B cell (primary cell): Measurements from ENCODE around the gene CALN1. TPM values are rescaled to one million over a fixed set of nuclear protein-coding genes. Genes with fewer than 3 reads are reported as not detected.

Experiments
- ATAC-seq: fragments of 200-7000 bp; cut with Tn5 transposase; one replicate; pipeline ENCODE4 v1.10.0; 2021; ENCODE audit warnings: low read depth, mild to moderate bottlenecking, moderate number of reproducible peaks, moderate library complexity
- CTCF ChIA-PET: fragments of 350-600 bp; sonication (Branson Sonifier 250); formaldehyde crosslinking; loops from one replicate; lab custom pipeline; 2021; ENCODE audit warnings: antibody characterized with exemption, inconsistent platforms; lab: Charles Lee
- POLR2A ChIA-PET: fragments of 350-600 bp; sonication (Branson Sonifier 250); formaldehyde crosslinking; loops from one replicate; lab custom pipeline; 2021; ENCODE audit warnings: antibody characterized with exemption; lab: Charles Lee
- DNase-seq: peaks from one replicate; pipeline ENCODE4 v3.0.0; 2013
- H2AFZ ChIP-seq: 2 replicates; pipeline ENCODE4 v1.6.1; 2012; ENCODE audit warnings: mild to moderate bottlenecking, low read depth, low read length; ENCODE audit not compliant: insufficient read depth, poor library complexity, severe bottlenecking
- H3K27ac ChIP-seq, 2 donors: 1 replicate in 1 of 2; 2 replicates in 1 of 2; pipeline ENCODE4 v1.5.1; 2012 to 2013; ENCODE audit warnings: low read length in 2 of 2, mild to moderate bottlenecking in 2 of 2, moderate library complexity in 1 of 2
- H3K27me3 ChIP-seq, 4 experiments: fragments of 200-600 bp in 1 of 4; sonication (generic) in 1 of 4; replicated peaks in 1 of 4; 1 replicate in 2 of 4; 2 replicates in 2 of 4; pipeline versions ENCODE4 v1.6.1 to v1.7.0; 2013 to 2016; ENCODE audit warnings: low read length in 3 of 4, mild to moderate bottlenecking in 2 of 4, mixed read lengths in 1 of 4, moderate library complexity in 1 of 4; ENCODE audit not compliant: insufficient read depth in 4 of 4, control insufficient read depth in 3 of 4; ENCODE audit errors: control extremely low read depth in 1 of 4
- H3K36me3 ChIP-seq, 2 experiments: replicated peaks in 1 of 2; 1 replicate in 1 of 2; 2 replicates in 1 of 2; pipeline versions ENCODE4 v1.6.1 to v1.7.1; 2013; ENCODE audit warnings: low read length in 1 of 2; ENCODE audit not compliant: insufficient read depth in 2 of 2, control insufficient read depth in 1 of 2; ENCODE audit errors: control extremely low read depth in 1 of 2, extremely low read depth in 1 of 2
- H3K4me1 ChIP-seq, 2 donors: fragments of 200-600 bp in 1 of 2; sonication (generic) in 1 of 2; 1 replicate in 1 of 2; 2 replicates in 1 of 2; pipeline versions ENCODE4 v1.5.1 to v1.6.1; 2013 to 2017; ENCODE audit warnings: low read length in 2 of 2; ENCODE audit not compliant: control insufficient read depth in 2 of 2, insufficient read depth in 2 of 2
- H3K4me2 ChIP-seq: replicated peaks from 2 replicates; pipeline ENCODE3; 2012; ENCODE audit warnings: mild to moderate bottlenecking, low read depth, low read length; ENCODE audit not compliant: poor library complexity, severe bottlenecking
- H3K4me3 ChIP-seq, 5 experiments: fragments of 200-600 bp in 1 of 5; sonication (generic) in 1 of 5; 1 replicate in 3 of 5; 2 replicates in 2 of 5; pipeline versions ENCODE4 v1.5.1 to v1.7.0; 2011 to 2016; ENCODE audit warnings: low read length in 4 of 5, mild to moderate bottlenecking in 4 of 5, low read depth in 2 of 5, control low read depth in 1 of 5, moderate library complexity in 1 of 5; ENCODE audit not compliant: insufficient read depth in 1 of 5; ENCODE audit errors: control extremely low read depth in 1 of 5, extremely low read depth in 1 of 5
- H3K79me2 ChIP-seq: fragments of 200-600 bp; sonication (generic); one replicate; pipeline ENCODE4 v1.6.0; 2016; ENCODE audit warnings: low read length; ENCODE audit not compliant: control insufficient read depth, insufficient read depth
- H3K9ac ChIP-seq: fragments of 200-600 bp; sonication (generic); 2 replicates; pipeline ENCODE4 v1.6.1; 2017; ENCODE audit warnings: mild to moderate bottlenecking, low read length, moderate library complexity
- H3K9me3 ChIP-seq, 3 donors: one replicate each; pipeline versions ENCODE4 v1.6.1 to v1.7.1; 2013; ENCODE audit warnings: low read length in 2 of 3; ENCODE audit not compliant: control insufficient read depth in 2 of 3, insufficient read depth in 1 of 3; ENCODE audit errors: control extremely low read depth in 1 of 3
- H4K20me1 ChIP-seq: 2 replicates; pipeline ENCODE4 v1.6.0; 2012; ENCODE audit warnings: mild to moderate bottlenecking, low read length; ENCODE audit not compliant: insufficient read depth, control insufficient read depth, poor library complexity, severe bottlenecking
- H3K27ac Mint-ChIP-seq: one replicate; pipeline ENCODE4 v1.8.0; 2021; ENCODE audit warnings: mixed read lengths
- H3K27me3 Mint-ChIP-seq: one replicate; pipeline ENCODE4 v1.8.0; 2021; ENCODE audit warnings: mixed read lengths
- H3K4me1 Mint-ChIP-seq: one replicate; pipeline ENCODE4 v1.8.0; 2021; ENCODE audit warnings: mixed read lengths
- H3K4me3 Mint-ChIP-seq: one replicate; pipeline ENCODE4 v1.8.0; 2021; ENCODE audit warnings: mixed read lengths
- H3K9me3 Mint-ChIP-seq: one replicate; pipeline ENCODE4 v1.8.0; 2022; ENCODE audit warnings: mixed read lengths; ENCODE audit not compliant: insufficient read depth
- EZH2 ChIP-seq: IDR thresholded peaks from 2 replicates; pipeline ENCODE4 v1.6.1; 2012; ENCODE audit warnings: borderline replicate concordance, low read depth, mild to moderate bottlenecking, moderate library complexity, low read length; ENCODE audit not compliant: insufficient read depth, poor library complexity, severe bottlenecking
- WGBS: methylation state at CpG from one replicate; pipeline ENCODE4 v1.1.5; 2013; ENCODE audit warnings: missing lambda C conversion rate; ENCODE audit not compliant: insufficient coverage; 5-methylcytosine and 5-hydroxymethylcytosine counted together
- intact Hi-C: fragments of 100-400 bp; cut with micrococcal nuclease; formaldehyde crosslinking; loops from one replicate; pipeline ENCODE4 v1.10.0; 2022
- polyA plus RNA-seq: library from polyadenylated mRNA; depleted of rRNA; stranded (reverse); fragments of >200 nt; gene quantifications from 2 replicates; pipeline ENCODE4 v1.2.3, GENCODE V29; 2012
- total RNA-seq, 2 donors: library from RNA; stranded (reverse); fragments of 120-200 nt in 1 of 2; gene quantifications; 1 replicate in 1 of 2; 2 replicates in 1 of 2; pipeline versions ENCODE4 v1.2.3 to v1.2.4, GENCODE V29; 2013 to 2022
- TF ChIP-seq, protein P1 (sequence below): fragments of 200-600 bp; IDR thresholded peaks from one replicate; pipeline ENCODE4 v1.8.0; 2022; ENCODE audit warnings: antibody characterized with exemption, mild to moderate bottlenecking

Gene CALN1
- total and polyA plus RNA-seq, 2 donors (not counting 1 experiment from before 2014, with no cell fraction given): not detected

DNA sequence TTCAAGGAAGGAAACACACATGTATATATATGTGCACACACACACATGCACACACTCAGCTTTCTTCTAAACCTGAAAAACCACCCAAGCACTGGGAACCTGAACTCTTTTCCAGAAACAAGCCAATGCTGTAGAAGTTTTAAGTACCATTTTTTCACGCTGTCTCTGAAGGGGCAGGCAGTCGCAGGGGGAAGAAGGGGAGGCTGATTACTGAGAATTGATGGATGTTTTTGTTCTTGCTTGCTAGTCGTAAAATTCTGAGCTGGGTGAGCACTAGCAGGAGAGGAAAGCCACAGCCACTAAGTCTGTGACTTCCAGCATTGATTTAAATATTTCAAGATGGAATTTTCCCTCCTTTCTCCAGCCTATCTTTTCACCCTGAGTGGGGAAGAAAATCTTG lies 391.8 kb downstream of the CALN1 start:
- no peak overlapping the region for H3K4me3 ChIP-seq
- no peaks in the 10 kb centered on the region for H3K4me1 ChIP-seq
- H3K9me3 ChIP-seq: peaks cover 0 to 6% (median 0%) of the 10 kb centered on the region in 3 donors
- no peak overlapping the region for H3K27ac Mint-ChIP-seq
- H3K79me2 ChIP-seq: no peaks in the 10 kb centered on the region
- peaks cover 5% of the 10 kb centered on the region for H3K9me3 Mint-ChIP-seq
- no peaks in the 10 kb centered on the region for H3K27me3 ChIP-seq
- CTCF ChIA-PET: no interaction called here
- H2AFZ ChIP-seq: no peak overlapping the region
- no peak for ATAC-seq
- H3K27ac ChIP-seq: no peak overlapping the region
- no peaks in the 10 kb centered on the region for H3K4me1 Mint-ChIP-seq
- DNase-seq: no peak
- H3K4me2 ChIP-seq: no peak overlapping the region
- H3K27me3 Mint-ChIP-seq: no peaks in the 10 kb centered on the region
- intact Hi-C loops: no loop called here
- H3K4me3 Mint-ChIP-seq: no peak overlapping the region
- H3K36me3 ChIP-seq: no peaks in the 10 kb centered on the region
- POLR2A ChIA-PET: no interaction called here
- TF ChIP-seq EZH2: no peak
- no peaks in the 10 kb centered on the region for H4K20me1 ChIP-seq
- H3K9ac ChIP-seq: no peak overlapping the region
- WGBS: 90% methylated on average over 2 of the region's 3 CpGs

DNA sequence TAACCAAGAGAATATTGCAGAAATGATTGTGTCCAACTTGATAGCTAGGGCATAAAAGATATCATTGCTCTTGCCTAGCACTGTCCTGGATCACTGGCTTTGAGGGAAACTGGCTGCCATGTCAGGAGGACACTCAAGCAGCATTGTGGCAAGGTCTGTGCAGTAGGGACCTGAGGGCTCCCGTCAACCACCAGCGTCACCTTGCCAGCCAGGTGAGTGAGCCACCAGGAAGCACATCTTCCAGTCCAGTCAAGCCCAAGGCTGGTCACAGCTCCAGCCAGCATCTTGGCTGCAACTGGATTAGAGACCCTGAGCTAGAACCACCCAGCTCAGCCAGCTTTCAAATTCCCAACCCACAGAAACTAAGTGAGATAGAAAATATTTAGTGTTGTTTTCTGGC lies 392.7 kb downstream of the CALN1 start:
- no peak overlapping the region for H3K9ac ChIP-seq
- no peak for ATAC-seq
- H3K27ac ChIP-seq: no peak overlapping the region
- CTCF ChIA-PET: no interaction called here
- intact Hi-C loops: no loop called here
- 100% methylated on average over 2 of the region's 2 CpGs for WGBS
- H3K27me3 ChIP-seq: no peaks in the 10 kb centered on the region
- Mint-ChIP-seq H3K9me3 (peaks cover 5% of the 10 kb centered on the region), H3K27me3 (no peaks in the 10 kb centered on the region), H3K4me1 (no peaks in the 10 kb centered on the region), H3K4me3 (no peak overlapping the region), H3K27ac (no peak overlapping the region)
- H3K9me3 ChIP-seq: peaks cover 0 to 6% (median 0%) of the 10 kb centered on the region in 3 donors
- POLR2A ChIA-PET: no interaction called here
- DNase-seq: no peak
- H4K20me1 ChIP-seq: no peaks in the 10 kb centered on the region
- no peaks in the 10 kb centered on the region for H3K4me1 ChIP-seq
- H2AFZ ChIP-seq: no peak overlapping the region
- no peaks in the 10 kb centered on the region for H3K36me3 ChIP-seq
- no peak overlapping the region for H3K4me3 ChIP-seq
- no peak for TF ChIP-seq EZH2
- TF ChIP-seq, protein P1, sequence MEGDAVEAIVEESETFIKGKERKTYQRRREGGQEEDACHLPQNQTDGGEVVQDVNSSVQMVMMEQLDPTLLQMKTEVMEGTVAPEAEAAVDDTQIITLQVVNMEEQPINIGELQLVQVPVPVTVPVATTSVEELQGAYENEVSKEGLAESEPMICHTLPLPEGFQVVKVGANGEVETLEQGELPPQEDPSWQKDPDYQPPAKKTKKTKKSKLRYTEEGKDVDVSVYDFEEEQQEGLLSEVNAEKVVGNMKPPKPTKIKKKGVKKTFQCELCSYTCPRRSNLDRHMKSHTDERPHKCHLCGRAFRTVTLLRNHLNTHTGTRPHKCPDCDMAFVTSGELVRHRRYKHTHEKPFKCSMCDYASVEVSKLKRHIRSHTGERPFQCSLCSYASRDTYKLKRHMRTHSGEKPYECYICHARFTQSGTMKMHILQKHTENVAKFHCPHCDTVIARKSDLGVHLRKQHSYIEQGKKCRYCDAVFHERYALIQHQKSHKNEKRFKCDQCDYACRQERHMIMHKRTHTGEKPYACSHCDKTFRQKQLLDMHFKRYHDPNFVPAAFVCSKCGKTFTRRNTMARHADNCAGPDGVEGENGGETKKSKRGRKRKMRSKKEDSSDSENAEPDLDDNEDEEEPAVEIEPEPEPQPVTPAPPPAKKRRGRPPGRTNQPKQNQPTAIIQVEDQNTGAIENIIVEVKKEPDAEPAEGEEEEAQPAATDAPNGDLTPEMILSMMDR: no peak
- no peak overlapping the region for H3K4me2 ChIP-seq
- no peaks in the 10 kb centered on the region for H3K79me2 ChIP-seq
